K562 (cell line): Measurements from ENCODE around the gene SLC39A11. TPM values are rescaled to one million over a fixed set of nuclear protein-coding genes. Genes with fewer than 3 reads are reported as not detected.

Experiments used
- ATAC-seq: fragments of 200-7000 bp; cut with Tn5 transposase; 3 replicates; pipeline ENCODE4 v1.9.1; 2020; ENCODE audit warnings: moderate library complexity
- BruUV-seq: library from RNA; stranded (reverse); fragments of 400-500 nt; replicated peaks from 2 replicates; lab custom pipeline; 2021; lab: Mats Ljungman, UMichigan
- CTCF ChIA-PET: fragments of 300-600 bp; formaldehyde crosslinking; extraction: SDS; loops from one replicate; lab custom pipeline; 2021; ENCODE audit warnings: low intra/inter-chr PET ratio; lab: Yijun Ruan, JAX
- POLR2A ChIA-PET: fragments of 300-600, 350-650 bp; sonication (Branson Sonifier 250); formaldehyde crosslinking; extraction: SDS; loops from one replicate; lab custom pipeline; 2021; ENCODE audit warnings: antibody characterized with exemption, inconsistent platforms; lab: Yijun Ruan, JAX
- DNase-seq, 4 experiments: peaks; one replicate each; pipeline versions ENCODE4 v3.0.0 to v3.0.0-alpha.2; 2011 to 2018; ENCODE audit warnings: low spot score in 3 of 4, mixed read lengths in 3 of 4; ENCODE audit errors: extremely low read depth in 1 of 4
- FAIRE-seq: peaks from 2 replicates; lab custom pipeline; 2011; peaks lifted over from hg19 to GRCh38; lab: Jason Lieb, UNC
- H2AFZ ChIP-seq: 2 replicates; pipeline ENCODE4 v1.6.0; 2011; ENCODE audit warnings: low read depth, low read length, control low read depth, inconsistent platforms
- H3K27ac ChIP-seq: fragments of 200-600 bp; 3 replicates; pipeline ENCODE4 v1.8.0; 2011; ENCODE audit warnings: low read depth, mild to moderate bottlenecking, control low read depth, inconsistent platforms, low read length, moderate library complexity, mixed read lengths; ENCODE audit errors: extremely low read depth
- H3K27me3 ChIP-seq, 2 experiments: fragments of 300-600 bp in 1 of 2; 2 replicates in 1 of 2; 3 replicates in 1 of 2; pipeline versions ENCODE4 v1.6.0 to v1.8.0; 2011; ENCODE audit warnings: inconsistent platforms in 2 of 2, low read length in 2 of 2, mild to moderate bottlenecking in 1 of 2, mixed read lengths in 1 of 2, moderate library complexity in 1 of 2; ENCODE audit not compliant: control insufficient read depth in 2 of 2, insufficient read depth in 2 of 2
- H3K36me3 ChIP-seq: fragments of 300-600 bp; 3 replicates; pipeline ENCODE4 v1.8.0; 2011; ENCODE audit warnings: mild to moderate bottlenecking, low read length, inconsistent platforms; ENCODE audit not compliant: control insufficient read depth, insufficient read depth
- H3K4me1 ChIP-seq, 2 experiments: fragments of 200-600 bp in 1 of 2; replicated peaks in 1 of 2; 2 replicates in 1 of 2; 3 replicates in 1 of 2; pipeline versions ENCODE4 v1.5.1 to v1.8.0; 2011; ENCODE audit warnings: inconsistent platforms in 2 of 2, low read length in 2 of 2, mild to moderate bottlenecking in 1 of 2, mixed read lengths in 1 of 2, moderate library complexity in 1 of 2; ENCODE audit not compliant: control insufficient read depth in 2 of 2, insufficient read depth in 2 of 2
- H3K4me2 ChIP-seq: 2 replicates; pipeline ENCODE4 v1.6.1; 2011; ENCODE audit warnings: low read length, control low read depth, inconsistent platforms, mixed read lengths; ENCODE audit not compliant: insufficient read depth
- H3K4me3 ChIP-seq: fragments of 200-600 bp; sonication (generic), shearing (Covaris generic); 2 replicates; pipeline ENCODE4 v1.5.1; 2016; ENCODE audit warnings: control low read depth, inconsistent platforms
- H3K79me2 ChIP-seq: fragments of 200-600 bp; 3 replicates; pipeline ENCODE4 v1.8.0; 2011; ENCODE audit warnings: low read length, inconsistent platforms; ENCODE audit not compliant: control insufficient read depth, insufficient read depth
- H3K9ac ChIP-seq, 2 experiments: 2 replicates each; pipeline versions ENCODE4 v1.6.0 to v1.6.1; 2011; ENCODE audit warnings: low read depth in 2 of 2, low read length in 2 of 2, control low read depth in 1 of 2, inconsistent platforms in 1 of 2, mild to moderate bottlenecking in 1 of 2, mixed read lengths in 1 of 2; ENCODE audit not compliant: insufficient read depth in 1 of 2
- H3K9me1 ChIP-seq: one replicate; pipeline ENCODE4 v1.6.0; 2011; ENCODE audit warnings: inconsistent platforms, mild to moderate bottlenecking, low read length, moderate library complexity; ENCODE audit not compliant: control insufficient read depth, insufficient read depth
- H3K9me3 ChIP-seq: replicated peaks from 2 replicates; pipeline ENCODE4 v1.5.1; 2011; ENCODE audit warnings: low read depth, low read length, inconsistent platforms; ENCODE audit not compliant: control insufficient read depth, insufficient read depth
- H4K20me1 ChIP-seq: replicated peaks from 2 replicates; pipeline ENCODE4 v1.6.1; 2011; ENCODE audit warnings: low read length, inconsistent platforms, mixed read lengths; ENCODE audit not compliant: control insufficient read depth, insufficient read depth
- ELF1 ChIP-seq: fragments of 200-800 bp; sonication (Bioruptor generic); IDR thresholded peaks from 2 replicates; pipeline ENCODE4 v1.6.1; 2016; ENCODE audit warnings: missing genetic modification characterization, missing compliant biosample characterization
- HIVEP1 ChIP-seq: fragments of 250-450 bp; sonication (Bioruptor Pico); IDR thresholded peaks from 2 replicates; pipeline ENCODE4 v1.4.0; 2020; ENCODE audit warnings: mild to moderate bottlenecking
- HMG20B ChIP-seq: fragments of 250-450 bp; sonication (Bioruptor Pico); IDR thresholded peaks from 2 replicates; pipeline ENCODE4 v1.5.0; 2021; ENCODE audit warnings: mild to moderate bottlenecking
- JUND ChIP-seq, 2 experiments: IDR thresholded peaks; 2 replicates in 1 of 2; 3 replicates in 1 of 2; pipeline ENCODE4 v1.6.1; 2011; ENCODE audit warnings: borderline replicate concordance in 2 of 2, low read depth in 2 of 2, low read length in 2 of 2, improper control_type of control experiment in 1 of 2, missing biosample characterization in 1 of 2, missing genetic modification characterization in 1 of 2, missing genetic modification reagents in 1 of 2
- ZEB2 ChIP-seq: fragments of 450-650 bp; IDR thresholded peaks from 2 replicates; pipeline ENCODE4 v1.6.1; 2016
- ZNF140 ChIP-seq: fragments of 250-450 bp; sonication (Bioruptor Pico); IDR thresholded peaks from 2 replicates; pipeline ENCODE4 v1.8.0; 2021; ENCODE audit warnings: moderate library complexity, mild to moderate bottlenecking, inconsistent platforms
- ZNF717 ChIP-seq: fragments of 250-450 bp; sonication (Bioruptor Pico); IDR thresholded peaks from 2 replicates; pipeline ENCODE4 v1.5.0; 2021
- WGBS: fragments of 100-300 bp; shearing (Covaris generic); methylation state at CpG from one replicate; pipeline ENCODE4 v1.1.6; 2016; ENCODE audit warnings: low coverage, mixed read lengths; ENCODE audit not compliant: insufficient coverage; ENCODE audit errors: missing lambda C conversion rate; 5-methylcytosine and 5-hydroxymethylcytosine counted together
- in situ Hi-C: fragments of 300-500 bp; cut with MboI; formaldehyde crosslinking; loops from 4 replicates; pipeline ENCODE4 v1.15.0; 2018; ENCODE audit warnings: inconsistent platforms, mixed read lengths
- intact Hi-C: fragments of 100-400 bp; cut with micrococcal nuclease; formaldehyde crosslinking; loops from 2 replicates; pipeline ENCODE4 v1.14.2; 2022
- polyA plus RNA-seq, 8 experiments: library from polyadenylated mRNA; depleted of rRNA in 4 of 8; stranded (reverse) in 5 of 8; unstranded in 3 of 8; fragments of >200 nt; fragmentation: Nextera tagmentation in 2 of 8; fragmentation: Illumina TruSeq in 1 of 8; extraction: Ambion mirVana in 2 of 8; extraction: Trizol in 1 of 8; gene quantifications; 2 replicates each; pipeline versions ENCODE4 v1.2.1 to v1.2.3, GENCODE V29; 2011 to 2014; ENCODE audit warnings: inconsistent platforms in 1 of 8, missing spikeins in 1 of 8
- total RNA-seq, 7 experiments: library from RNA; depleted of rRNA in 6 of 7; stranded (reverse); fragments of >200 nt in 6 of 7; fragmentation: Illumina TruSeq in 2 of 7; extraction: Trizol in 2 of 7; gene quantifications; 2 replicates each; pipeline versions ENCODE4 v1.2.1 to v1.2.3, GENCODE V29; 2011 to 2021; ENCODE audit warnings: low replicate concordance in 1 of 7
- TF ChIP-seq, protein P1 (sequence below), 2 experiments: IDR thresholded peaks; 2 replicates each; pipeline ENCODE4 v1.6.1; 2012; ENCODE audit warnings: improper control_type of control experiment in 2 of 2, low read depth in 2 of 2, low read length in 2 of 2, borderline replicate concordance in 1 of 2
- TF ChIP-seq, protein P2 (sequence below): fragments of 250-450 bp; sonication (Bioruptor Pico); IDR thresholded peaks from 2 replicates; pipeline ENCODE4 v1.8.0; 2022; ENCODE audit warnings: moderate library complexity, mild to moderate bottlenecking, inconsistent platforms

The SLC39A11 gene
- total and polyA plus RNA-seq, 9 of the 15 experiments (the other 6 are each of a cell fraction or from before 2014, with no cell fraction given), result 10.5 to 26.4 (median 13.4) TPM

DNA sequence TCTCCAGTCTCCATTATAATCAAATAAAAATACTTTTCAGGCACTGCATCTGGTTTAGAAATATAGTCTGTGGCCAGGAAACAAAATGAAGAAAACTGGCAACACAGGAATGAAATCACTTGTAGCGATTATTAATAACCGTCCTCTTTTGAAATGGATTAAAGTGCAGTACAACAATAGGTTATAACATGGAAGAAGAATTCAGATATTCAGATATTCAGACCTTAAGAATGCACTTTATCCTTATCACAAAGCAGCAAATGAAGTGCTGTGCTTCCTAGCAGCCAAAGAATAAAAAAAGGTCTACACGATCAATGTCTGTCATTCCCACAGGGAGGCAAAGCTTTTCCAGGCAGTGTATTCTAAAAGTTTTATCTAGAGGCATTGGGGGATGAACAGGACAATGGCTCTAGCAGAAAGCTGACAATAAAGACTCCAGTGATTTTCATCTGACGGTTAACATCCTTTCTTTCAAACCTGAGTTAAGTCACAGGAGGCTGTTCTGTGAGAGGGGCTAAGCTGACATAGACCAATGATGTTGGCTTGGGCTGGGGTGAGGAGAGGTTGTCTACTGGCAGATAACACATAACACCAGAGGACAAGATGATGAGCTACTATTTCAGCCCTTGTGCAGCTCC, 259.2 kb downstream of the SLC39A11 start:
- TF ChIP-seq HMG20B (CRISPR knock-in tag), result no peak
- no peak for TF ChIP-seq ZNF717 (CRISPR knock-in tag)
- no peak for TF ChIP-seq JUND (IDR thresholded peaks at IDR 0.05; ENCODE audit: borderline replicate concordance, low read depth, low read length)
- no peak for TF ChIP-seq JUND (tag; IDR thresholded peaks at IDR 0.05; ENCODE audit: borderline replicate concordance, low read depth, low read length)
- TF ChIP-seq, protein P1, sequence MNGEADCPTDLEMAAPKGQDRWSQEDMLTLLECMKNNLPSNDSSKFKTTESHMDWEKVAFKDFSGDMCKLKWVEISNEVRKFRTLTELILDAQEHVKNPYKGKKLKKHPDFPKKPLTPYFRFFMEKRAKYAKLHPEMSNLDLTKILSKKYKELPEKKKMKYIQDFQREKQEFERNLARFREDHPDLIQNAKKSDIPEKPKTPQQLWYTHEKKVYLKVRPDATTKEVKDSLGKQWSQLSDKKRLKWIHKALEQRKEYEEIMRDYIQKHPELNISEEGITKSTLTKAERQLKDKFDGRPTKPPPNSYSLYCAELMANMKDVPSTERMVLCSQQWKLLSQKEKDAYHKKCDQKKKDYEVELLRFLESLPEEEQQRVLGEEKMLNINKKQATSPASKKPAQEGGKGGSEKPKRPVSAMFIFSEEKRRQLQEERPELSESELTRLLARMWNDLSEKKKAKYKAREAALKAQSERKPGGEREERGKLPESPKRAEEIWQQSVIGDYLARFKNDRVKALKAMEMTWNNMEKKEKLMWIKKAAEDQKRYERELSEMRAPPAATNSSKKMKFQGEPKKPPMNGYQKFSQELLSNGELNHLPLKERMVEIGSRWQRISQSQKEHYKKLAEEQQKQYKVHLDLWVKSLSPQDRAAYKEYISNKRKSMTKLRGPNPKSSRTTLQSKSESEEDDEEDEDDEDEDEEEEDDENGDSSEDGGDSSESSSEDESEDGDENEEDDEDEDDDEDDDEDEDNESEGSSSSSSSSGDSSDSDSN (IDR thresholded peaks at IDR 0.05; ENCODE audit: borderline replicate concordance in 1 of 2, low read depth in 2 of 2, low read length in 2 of 2), result no peak
- no peak for TF ChIP-seq ELF1 (tag)
- TF ChIP-seq, protein P2, sequence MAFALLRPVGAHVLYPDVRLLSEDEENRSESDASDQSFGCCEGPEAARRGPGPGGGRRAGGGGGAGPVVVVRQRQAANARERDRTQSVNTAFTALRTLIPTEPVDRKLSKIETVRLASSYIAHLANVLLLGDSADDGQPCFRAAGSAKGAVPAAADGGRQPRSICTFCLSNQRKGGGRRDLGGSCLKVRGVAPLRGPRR, result no peak
- no peak for TF ChIP-seq ZNF140
- TF ChIP-seq HIVEP1 (CRISPR knock-in tag), result no peak
- no peak for TF ChIP-seq ZEB2

More for the DNA sequence above, 259.2 kb downstream of the SLC39A11 start:
- ATAC-seq, result no peak
- intact Hi-C loops (no loop called here), in situ Hi-C loops (no loop called here)
- Histone ChIP-seq H3K9ac (no peak overlapping the region), H2AFZ (no peak overlapping the region), H3K27me3 (no peaks in the 10 kb centered on the region), H3K4me2 (no peak overlapping the region), H3K4me3 (no peak overlapping the region), H3K27ac (no peak overlapping the region), H3K9me3 (no peaks in the 10 kb centered on the region), H3K36me3 (no peaks in the 10 kb centered on the region), H3K79me2 (no peaks in the 10 kb centered on the region), H3K4me1 (no peaks in the 10 kb centered on the region; a peak in 2 of 5 replicates), H4K20me1 (no peaks in the 10 kb centered on the region), H3K9me1 (no peaks in the 10 kb centered on the region)
- POLR2A ChIA-PET, result interaction anchor here (0.8 kb wide), 1 partner anchor 205 kb away, joined by 4 read pairs; no protein-coding TSS in a partner anchor
- no peak for DNase-seq
- 66% methylated on average over 4 of the region's 4 CpGs for WGBS
- no TSS peak for BruUV-seq
- no peak for FAIRE-seq
- CTCF ChIA-PET, result no interaction called here
